Fibroblast of skin of right quadriceps (primary cell): Measurements from ENCODE around the gene HEXD.

Experiments used
- DNase-seq: peaks from one replicate; pipeline ENCODE4 v3.0.0-alpha.2; 2013

HEXD gene

DNA sequence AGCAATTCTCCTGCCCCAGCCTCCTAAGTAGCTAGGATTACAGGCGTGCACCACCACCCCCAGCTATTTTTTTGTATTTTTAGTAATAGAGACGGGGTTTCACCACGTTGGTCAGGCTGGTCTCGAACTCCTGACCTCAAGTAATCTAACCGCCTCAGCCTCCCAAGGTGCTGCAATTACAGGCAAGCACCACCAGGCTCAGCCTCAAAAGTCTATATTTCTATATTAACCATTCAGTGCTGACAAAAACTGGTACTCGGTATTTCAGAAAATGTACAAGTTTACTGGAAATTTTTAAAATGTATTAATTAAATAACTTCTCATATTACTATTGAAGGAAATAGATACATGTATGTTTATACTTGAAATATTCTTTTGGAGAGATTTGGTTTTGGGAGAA lies 1.4 kb upstream of the HEXD start:
- DNase-seq: no peak

DNA sequence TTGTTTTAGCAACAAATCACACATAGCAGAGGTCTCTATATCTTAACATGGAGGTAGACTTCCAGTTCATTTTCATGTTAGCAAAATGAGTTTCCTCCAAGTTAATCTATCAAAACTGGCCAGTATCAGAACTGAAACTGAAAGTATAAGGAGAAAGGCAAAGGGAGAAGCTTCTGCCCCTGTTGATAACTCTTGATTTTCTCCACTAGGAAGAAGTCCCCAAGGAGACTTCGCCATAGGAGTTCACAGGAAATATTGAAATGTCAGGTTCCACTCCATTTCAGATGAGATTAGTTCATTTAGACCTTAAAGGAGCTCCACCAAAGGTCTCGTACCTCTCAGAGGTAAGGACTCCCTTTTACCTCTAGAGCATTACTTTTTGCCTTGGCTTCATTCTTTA lies 1.4 kb downstream of the HEXD start:
- no peak for DNase-seq

DNA sequence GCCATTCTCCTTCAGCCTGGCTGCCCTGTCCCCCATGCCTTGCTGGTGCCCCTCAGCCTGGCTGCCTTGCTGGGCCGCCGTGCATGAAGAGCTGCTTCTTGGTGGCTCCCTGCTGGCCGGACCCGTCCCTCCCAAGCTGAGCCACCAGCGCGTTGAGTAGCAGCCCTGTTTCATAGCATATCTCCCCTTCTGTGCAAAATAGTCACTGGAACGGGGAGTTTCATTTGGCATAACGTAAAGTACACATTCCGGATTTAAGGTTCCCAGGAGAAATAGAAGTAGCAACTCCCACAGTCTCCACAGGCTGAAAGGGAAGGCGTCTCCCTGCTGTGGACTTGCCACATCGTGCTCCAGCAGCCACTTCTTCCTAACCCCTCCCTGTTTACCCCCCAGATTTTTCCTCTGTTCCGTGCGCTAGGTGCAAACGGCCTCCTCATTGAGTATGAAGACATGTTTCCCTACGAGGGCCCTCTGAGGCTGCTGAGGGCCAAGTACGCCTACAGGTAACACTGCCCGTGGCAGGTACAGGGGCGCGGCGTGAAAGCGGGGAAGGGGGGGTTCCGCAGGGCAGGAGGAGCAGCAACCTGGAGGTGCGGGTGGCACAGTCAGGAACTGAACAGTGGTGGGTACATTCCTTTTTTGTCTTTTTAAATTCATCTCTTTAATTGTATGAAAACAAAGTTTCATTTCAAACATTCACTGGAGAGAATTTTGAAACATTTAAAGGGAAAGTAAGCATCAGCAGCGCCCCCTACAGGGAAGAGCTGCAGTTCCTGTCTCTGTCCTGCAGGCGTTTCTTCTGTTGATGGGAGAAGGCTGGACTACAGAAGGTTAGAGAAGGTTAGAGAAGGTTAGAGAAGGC lies 6.1 kb downstream of the HEXD start:
- peak; percentile 18 for DNase-seq

DNA sequence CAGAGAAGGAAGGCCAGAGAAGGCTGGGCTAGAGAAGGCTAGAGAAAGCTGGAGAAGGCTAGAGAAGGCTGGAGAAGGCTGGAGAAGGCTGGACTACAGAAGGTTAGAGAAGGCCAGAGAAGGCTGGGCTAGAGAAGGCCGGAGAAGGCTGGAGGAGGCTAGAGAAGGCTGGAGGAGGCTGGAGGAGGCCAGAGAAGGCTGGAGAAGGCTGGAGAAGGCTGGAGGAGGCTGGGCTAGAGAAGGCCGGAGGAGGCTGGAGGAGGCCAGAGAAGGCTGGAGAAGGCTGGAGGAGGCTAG lies 6.7 kb downstream of the HEXD start:
- DNase-seq: no peak

DNA sequence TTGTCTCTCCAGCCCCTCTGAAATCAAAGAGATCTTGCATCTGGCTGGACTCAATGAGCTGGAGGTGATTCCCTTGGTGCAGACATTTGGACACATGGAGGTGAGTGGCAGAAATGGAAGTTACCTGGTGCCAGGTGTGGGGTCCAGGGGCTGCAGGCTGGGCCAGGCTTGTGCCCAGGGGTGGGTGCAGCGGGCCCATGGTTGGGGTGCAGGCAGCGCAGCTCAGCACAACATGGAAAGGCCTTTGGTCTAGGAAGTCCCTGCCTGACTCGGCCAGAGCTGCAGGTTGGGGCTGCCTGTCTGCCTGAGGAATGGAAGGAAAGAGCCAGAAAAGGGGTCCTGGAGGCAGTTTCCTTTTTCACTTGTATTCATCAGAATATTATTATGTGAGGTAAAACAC lies 10.4 kb downstream of the HEXD start:
- DNase-seq: no peak

DNA sequence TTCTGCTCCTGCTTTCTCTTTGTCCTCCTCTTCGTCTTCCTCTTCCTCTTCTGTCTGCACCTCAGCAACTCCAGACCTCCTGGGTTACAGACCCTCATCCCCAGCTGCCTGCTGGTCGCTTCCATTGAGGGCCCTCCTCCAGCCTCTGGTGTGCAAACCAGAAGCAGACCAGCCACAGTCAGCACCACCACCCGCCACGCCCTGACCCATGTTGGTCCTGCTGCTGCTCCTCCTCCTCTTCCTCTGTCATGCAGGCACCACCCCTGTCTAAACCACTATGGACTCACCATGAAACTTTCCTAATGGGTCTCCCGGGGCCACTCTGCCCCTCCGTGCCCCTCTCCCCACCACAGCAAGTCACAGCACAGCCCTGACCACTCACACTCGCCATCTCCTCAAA lies 11.7 kb downstream of the HEXD start:
- no peak for DNase-seq

DNA sequence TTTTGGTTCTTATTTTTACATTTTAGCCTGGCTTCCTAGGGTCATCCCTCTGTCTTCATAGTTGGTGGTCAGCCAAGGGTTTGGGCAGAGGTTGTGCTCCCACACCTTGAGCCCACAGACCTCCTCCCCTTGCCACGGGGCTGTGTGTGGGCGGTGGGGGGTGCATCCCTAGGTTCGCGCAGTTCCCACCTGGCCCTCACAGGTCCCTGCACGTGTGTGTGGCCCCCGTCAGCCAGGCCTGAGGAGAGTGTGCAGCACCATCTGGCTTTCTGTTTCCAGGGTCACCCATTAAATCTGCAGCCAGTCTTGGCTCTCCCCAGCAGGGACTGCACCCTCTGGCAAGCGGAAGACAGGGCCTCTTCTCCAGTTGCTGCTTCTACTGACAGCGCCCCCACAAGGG lies 13.9 kb downstream of the HEXD start:
- DNase-seq: no peak

DNA sequence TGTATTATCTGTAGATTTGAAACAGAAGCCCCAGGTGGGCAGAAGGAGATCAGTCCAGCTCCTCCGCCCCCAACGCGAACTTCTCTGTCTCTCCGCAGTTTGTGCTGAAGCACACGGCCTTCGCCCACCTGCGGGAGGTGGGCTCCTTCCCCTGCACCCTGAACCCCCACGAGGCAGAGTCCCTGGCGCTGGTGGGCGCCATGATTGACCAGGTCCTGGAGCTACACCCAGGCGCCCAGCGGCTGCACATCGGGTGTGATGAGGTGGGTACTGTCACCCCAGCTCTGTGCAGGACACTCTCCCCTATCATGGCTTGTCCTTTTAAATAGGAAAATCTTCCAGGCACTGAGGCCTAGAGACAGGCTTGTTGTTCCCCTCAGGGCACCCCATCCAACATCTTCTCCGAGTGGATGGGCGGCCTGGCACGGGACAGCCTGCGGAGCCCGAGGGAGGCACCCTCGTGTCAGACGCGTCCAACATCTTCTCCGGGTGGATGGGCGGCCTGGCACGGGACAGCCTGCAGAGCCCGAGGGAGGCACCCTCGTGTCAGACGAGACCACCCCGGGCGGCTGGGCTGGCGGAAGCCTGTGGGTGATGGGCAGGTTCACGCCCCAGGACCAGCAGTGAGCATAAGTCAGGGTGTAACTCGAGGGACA lies 15.5 kb downstream of the HEXD start:
- no peak for DNase-seq

DNA sequence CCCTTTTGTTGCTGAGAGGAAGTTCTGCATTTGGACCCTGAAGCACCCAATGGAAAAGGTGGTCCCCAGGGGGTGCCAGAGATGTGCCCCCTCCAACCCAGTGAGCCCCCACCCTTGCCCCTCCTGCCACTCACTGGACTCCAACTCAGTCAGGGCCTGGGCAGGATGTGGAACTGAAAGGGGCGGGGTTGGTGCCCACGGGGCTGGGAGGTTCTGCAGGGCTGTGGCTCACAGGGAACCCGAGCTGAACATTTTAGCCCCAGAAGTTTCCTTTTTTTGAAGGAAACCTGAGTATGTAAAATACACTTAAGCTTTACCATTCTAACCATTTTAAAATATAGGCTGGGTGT lies 16.0 kb downstream of the HEXD start:
- no peak for DNase-seq

DNA sequence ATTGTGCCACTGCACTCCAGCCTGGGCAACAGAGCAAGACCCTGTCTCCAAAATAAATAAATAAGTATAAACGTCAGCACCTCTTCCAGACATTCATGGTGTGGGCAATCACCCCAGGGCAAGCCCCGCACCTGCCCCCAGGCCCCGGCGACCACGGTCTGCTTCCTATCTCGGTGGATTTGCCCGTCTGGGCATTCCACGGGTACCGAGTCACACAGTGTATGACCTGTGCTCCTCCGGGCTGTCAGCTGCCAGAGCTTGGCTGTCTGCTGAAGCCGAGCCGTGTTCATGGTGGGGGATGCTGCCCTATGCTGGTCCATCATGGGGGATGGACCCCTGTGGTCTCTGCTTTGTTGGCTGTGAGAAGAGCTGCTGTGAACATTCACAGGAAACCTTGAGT lies 17.0 kb downstream of the HEXD start:
- no peak for DNase-seq

DNA sequence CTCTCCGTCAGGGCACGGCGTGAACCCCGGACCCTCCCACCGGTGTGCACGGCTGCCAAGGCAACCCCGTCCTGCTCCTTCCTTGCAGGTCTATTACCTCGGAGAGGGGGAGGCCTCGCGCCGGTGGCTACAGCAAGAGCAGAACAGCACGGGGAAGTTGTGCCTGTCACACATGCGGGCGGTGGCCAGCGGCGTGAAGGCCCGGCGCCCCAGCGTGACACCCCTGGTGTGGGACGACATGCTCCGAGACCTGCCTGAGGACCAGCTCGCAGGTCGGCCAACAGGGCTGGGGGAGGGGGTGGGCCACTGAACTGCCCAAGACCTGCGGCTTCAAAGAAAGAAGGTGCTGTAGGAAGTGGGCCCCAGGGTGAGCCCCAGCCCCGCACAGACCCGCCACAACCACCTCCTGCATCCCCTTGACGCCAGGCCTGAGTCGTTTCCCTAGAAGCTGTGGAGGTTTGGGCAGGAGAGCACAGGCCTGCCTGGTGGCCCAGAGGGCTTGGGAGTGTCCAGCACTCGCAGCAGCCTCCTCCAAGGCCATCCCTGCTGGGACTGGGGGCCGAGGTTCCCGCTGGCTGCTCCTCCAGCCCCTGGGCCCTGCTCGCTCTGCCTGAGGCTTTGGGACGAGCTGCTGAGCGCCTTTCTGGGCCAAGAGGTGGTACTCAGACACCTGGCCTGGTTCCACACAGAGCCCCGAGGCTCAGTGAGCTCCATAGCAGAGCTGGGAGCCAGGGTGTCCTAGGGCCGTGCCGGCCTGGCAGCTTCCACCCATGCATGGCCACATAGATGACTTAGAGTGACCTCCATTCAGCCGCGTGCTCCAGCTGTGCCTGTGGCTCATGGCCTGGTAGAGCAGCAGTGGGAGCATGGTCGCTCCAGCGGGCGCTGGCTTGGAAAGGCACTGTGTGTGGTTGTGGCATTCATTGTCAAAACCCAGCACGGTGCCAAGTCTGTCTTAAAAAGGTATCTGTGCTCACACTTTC lies 17.7 kb downstream of the HEXD start:
- no peak for DNase-seq

DNA sequence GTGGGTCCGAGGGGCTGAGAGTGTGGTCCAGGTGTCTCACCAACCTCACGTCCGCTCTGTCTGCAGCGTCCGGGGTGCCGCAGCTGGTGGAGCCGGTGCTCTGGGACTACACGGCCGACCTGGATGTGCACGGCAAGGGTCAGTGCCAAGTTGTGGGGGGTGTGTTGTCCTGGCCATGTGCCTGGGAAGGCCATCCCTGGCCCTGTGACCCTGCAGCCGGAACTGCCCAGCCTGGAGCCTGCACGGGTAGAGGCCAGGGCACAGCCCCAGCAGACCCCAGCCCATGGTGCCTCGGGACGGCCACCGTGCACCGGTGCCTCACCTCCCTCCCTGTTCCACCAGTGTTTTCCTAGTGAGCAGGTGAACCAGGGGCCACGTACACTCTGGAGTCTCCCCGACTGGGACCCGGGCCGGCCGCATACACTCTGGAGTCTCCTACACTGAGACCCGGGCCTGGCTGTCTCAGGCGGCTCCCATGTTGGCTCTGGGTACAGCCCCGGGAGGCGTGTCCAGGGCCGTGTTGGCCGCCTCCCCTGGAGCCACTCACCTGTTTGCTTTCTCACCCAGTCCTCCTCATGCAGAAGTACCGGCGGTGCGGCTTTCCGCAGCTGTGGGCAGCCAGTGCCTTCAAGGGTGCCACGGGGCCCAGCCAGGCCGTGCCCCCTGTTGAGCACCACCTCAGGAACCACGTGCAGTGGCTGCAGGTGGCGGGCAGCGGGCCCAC lies 18.6 kb downstream of the HEXD start:
- DNase-seq: no peak

DNA sequence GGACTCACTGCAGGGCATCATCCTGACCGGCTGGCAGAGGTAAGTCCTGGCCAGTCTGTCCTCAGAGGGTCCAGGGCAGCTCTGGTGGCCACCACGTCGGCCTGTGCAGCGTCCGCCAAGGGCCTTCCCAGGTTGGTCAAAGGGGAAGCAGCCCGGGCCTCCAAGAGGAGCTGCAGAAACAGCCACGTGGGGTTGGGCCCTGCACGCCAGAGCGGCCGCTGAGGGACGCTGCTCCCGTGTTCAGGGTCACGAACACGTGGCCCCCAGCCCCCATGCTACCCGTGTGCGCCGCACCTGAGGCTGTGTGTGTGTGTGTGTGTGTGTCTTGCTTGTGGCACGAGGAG lies 19.1 kb downstream of the HEXD start:
- no peak for DNase-seq

DNA sequence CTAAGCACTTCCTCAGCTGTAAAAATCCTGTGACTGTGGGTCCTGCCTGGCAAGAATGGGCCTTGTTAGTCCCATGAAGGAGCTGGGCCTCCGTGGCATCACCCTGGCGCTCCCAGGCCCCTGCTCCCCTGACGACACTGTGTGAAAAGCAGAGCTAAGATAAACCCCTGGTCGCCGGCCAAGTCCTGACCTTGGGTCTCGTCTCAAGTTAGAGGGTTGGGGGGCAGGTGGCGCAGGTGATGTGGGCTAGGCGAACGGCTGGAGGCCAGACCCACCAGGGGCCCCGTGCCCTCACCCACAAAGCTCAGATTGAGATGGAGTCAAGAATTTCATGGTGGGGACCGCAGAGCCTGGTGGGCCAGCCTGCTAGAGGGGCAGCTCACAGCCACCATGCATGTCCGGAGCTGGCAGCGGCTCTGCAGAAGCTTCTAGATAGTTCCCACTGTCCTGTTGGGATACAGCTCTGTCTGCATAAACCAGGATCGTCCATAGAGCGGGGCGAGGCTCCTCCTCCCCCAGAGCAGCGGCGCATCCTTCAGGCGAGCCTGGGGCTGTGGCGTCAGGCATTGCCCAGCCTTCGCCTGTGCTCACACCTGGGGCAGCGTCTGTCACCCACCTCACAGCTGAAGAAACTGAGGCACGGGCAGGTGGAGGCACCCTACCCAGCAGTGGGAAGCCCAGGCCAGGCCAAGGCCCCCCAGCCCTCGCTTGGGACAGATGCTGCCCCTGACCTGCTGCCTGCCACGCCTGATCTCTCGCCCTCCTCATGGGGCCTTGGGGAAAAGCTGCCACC lies 20.4 kb downstream of the HEXD start:
- DNase-seq: no peak

DNA sequence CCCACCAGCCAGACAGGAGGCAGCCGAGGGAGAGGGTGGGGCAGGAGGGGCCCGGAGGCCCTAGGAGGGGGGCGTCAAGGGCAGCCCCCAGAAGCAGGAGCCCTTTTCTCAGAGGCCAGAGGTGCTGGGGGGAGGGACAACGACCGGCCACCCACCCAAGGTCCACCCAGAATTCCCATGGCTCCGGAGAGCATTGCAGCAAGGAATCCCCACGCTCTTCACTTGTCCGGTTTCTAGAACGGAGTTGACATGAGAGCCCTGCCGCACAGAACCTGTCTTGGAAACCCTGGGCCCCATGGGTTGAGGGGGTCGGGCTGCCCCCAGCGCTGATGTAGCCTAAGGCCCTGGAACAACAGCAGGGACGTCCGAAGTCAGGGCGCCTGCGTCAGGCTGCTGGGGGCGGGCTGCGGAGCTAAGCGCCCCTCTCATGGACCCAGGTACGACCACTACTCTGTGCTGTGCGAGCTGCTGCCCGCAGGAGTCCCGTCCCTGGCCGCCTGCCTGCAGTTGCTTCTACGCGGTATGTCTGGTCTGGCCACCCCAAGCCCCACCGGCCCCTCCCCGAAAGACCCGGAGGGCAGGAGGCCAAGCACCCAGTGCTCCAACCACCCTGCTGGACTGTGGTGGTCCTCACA lies 21.2 kb downstream of the HEXD start:
- no peak for DNase-seq

DNA sequence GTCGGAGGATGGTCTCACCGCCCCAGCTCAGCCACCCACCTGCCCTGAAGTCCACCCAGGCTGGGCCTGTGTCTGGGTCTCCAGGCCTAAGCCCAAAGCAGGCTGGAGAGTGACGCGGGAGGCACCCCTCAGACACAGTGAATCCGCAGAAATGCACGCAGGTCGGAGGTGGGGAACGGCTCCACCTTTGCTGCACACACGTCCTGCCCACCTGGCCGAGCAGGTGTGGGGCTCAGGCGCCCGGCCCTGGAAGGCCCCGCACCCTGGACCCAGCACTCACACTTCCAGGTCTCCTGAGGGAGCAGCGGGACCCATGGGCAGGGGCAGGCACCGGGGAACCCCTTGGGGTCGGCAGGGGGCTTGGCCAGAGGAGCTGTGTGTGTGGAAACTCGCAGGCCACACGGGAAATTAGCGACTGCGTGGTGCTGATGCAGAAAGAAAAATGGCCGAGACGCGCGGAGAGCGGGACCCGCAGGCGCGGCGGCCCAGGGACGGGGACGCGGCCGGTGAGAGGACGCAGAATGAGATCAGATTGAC lies 21.8 kb downstream of the HEXD start:
- no peak for DNase-seq

DNA sequence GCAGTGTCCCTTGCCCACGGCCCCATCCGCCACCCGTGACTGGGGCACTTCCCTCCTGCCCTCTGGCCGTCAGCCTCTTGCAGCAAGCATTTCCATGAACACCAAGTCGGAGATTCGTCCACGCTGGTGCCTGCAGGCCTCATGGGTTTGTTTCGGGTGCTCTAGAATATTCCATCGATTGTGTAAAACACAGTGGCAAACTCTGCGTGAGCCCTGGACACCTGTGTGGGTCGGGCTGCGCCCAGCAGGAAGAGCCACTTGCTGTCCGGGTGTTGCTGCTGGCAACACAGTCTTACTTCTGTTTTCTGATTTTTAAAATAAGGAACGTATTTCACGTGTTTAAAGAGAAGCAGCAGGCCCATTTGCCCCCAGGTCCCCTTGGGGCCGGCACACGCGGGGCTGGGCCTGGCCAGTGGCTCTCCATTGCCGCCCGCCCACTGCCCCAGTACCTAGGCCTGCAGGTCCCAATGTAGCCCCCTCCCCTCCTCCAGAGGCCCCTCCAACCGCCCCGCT lies 22.4 kb downstream of the HEXD start:
- no peak for DNase-seq

DNA sequence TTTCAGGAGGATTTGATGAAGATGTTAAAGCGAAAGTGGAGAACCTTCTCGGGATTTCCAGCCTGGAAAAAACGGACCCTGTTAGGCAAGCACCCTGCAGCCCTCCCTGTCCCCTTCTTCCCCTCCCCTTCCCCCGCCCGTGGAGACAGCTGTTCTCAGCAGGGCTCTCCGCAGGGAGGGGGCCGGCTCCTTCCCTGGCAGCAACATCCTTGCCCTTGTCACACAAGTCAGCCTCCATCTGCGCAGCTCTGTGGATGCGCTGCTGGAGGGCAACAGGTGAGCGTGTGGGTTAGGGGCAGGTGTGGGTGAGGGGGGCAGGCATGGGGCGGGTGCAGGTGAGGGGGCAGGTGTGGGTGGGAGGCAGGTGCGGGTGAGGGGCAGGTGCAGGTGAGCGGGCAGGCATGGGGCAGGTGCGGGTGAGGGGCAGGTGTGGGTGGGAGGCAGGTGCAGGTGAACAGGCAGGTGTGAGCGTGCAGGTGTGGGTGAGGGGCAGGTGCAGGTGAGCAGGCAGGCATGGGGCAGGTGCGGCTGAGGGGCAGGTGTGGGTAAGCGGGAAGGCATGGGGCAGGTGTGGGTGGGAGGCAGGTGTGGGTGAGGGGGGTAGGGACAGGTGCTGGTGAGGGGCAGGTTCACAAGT lies 23.0 kb downstream of the HEXD start:
- DNase-seq: no peak

DNA sequence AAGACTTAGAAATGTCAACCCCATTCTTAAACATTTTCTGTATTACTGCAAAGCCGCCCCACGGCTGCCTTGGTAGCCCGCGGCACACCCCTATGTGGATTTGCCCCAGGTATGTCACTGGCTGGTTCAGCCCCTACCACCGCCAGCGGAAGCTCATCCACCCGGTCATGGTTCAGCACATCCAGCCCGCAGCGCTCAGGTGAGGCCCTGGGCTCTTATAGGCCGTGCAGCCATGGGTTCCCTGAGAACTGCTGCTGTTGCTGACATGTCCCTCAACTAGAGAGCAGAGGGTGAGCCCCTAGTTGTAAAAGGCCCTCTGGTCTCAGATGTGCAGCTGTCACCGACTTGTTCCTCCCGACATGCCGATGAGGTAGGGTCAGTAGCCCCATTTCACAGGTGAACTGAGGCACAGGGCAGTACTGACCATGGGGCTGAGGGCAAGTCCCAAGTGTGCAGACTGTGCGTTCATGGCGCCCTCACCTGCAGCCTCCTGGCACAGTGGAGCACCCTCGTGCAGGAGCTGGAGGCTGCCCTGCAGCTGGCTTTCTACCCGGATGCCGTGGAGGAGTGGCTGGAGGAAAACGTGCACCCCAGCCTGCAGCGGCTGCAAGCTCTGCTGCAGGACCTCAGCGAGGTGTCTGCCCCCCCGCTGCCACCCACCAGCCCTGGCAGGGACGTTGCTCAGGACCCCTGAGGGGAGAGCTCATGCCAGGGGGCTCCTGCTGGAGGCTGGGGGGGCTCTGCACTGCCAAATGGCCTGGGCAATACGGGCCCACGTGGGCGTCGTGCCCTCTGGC lies 23.7 kb downstream of the HEXD start:
- DNase-seq: no peak
